ENCODE measurements around the gene PDAP1. TPM values are rescaled to one million over a fixed set of nuclear protein-coding genes. Genes with fewer than 3 reads are reported as not detected.
"Not testable (repeated sequence)": the region's sequence is repeated elsewhere in the genome, so short reads cannot be mapped to it uniquely, and the experiment has no call there.

Gene PDAP1
- polyA plus RNA-seq, 3 donors: 133 to 171 (median 146) TPM

DNA sequence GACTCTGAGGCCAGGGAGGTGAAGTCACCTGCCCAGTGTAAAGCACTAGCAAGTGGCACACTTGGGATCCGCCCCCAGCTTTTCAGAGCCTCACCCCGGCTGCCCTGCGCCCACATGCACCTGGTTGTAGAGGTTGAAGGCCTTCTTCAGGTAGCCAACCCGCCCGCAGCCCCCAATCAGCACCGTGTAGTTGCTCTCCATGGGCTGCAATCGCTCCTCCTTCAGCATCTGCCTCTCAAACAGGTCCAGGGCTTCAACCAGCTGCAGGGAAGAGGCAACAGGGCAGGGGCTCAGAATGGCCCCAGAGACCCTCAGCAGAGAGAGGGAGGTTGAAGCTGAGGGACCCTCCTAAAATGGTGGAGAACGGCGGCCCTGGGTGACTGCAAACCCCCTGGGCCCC lies 24.8 kb upstream of the PDAP1 start:
- no peak for DNase-seq

DNA sequence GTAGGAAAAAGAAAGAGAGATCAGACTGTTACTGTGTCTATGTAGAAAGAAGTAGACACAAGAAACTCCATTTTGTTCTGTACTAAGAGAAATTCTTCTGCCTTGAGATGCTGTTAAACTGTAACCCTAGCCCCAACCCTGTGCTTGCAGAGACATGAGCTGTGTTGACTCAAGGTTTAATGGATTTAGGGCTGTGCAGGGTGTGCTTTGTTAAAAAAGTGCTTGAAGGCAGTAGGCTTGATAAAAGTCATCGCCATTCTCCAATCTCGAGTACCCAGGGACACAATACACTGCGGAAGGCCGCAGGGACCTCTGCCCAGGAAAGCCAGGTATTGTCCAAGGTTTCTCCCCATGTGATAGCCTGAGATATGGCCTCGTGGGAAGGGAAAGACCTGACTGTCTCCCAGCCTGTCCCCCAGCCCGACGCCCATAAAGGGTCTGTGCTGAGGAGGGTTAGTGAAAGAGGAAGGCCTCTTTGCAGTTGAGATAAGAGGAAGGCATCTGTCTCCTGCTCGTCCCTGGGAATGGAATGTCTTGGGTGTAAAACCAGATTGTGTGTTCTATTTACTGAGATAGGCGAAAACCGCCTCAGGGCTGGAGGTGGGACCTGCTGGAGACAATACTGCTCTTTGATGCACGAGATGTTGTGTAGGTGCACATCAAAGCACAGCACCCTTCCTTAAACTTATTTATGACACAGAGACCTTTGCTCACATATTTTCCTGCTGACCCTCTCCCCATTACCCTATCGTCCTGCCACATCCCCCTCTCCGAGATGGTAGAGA lies 23.6 kb upstream of the PDAP1 start:
- not testable (repeated sequence) for DNase-seq

DNA sequence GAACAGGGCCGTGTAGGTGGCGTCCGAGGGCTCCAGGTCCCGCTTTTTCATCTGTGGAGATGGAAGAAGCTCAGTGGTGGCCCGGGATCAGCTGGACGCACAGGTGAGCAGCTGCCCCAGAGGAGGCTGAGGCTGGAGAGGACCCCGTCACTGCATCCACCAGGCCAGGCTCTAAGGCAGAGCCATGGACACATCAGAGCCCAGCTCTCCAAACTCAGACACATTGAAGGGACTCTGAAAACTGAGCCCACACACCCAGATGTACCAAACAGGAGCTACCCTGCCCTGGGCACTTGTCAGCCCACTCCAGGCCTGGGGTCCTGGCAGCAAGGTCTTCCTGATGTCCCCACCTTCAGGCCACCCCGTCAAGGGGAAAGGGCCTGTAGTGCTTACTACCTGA lies 21.4 kb upstream of the PDAP1 start:
- DNase-seq: no peak

DNA sequence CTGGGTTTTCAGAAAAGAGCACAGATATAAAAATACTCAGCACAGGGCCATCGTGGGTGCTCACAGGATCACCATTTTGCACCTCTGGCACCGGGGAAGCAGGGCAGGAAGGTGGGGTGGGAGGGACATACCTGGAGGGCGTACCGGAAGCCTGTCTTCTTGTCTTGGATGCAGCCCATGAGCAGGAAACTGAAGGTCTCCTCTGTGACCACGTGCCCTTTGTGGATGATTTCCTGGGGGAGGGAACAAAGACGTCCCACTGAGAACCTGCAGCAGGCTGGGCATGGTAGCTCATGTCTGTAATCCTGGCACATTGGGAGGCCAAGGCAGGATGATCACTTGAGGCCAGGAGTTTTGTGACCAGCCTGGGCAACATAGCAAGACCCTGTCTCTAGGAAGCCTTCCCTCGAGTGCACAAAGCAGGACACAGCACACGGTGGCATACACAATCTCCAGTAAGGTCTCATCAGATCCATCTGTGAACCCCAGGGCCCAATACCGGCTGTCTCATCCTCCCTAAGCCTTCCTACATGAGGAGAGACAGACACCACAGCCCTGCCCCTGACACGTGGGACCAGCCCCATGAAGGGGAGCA lies 20.7 kb upstream of the PDAP1 start:
- no peak for DNase-seq

DNA sequence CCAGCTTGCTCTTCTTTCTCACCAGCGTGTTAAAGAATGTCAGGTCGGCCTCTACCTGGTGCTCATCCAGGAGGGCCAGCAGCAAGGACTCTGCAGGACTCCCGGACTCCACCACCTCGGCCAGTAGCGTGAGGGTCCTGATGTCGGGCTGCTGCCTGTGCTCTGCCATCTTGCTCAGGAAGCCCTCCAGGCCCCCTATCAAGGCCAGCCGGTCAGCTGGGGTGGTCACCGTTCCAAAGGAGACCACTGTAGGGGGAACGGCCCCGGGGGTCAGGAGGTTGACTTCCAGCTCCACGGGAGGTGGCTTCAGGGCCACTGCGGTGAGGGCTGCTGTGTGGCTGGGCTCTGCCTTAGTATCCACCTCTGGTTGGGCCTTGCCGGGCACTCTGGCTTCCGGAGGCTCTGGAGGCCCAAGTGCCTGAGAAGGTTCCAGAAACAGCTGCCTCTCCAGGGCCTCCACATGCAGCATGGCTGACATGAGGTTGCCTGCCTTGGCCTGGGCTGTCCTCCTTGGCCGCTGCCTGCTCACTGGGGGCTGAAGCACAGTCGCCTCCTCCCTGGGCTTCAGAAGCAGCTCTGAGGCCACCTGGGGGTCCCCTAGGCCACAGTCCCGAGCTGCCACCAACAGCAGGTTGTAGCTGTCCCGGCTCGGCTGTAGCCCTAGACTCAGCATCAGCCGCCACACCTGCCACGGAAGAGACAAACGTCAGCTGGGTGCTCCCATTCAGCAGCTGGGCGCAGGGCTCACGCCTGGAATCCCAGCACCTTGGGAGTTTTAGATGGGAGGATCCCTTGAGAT lies 16.7 kb upstream of the PDAP1 start:
- no peak for DNase-seq

DNA sequence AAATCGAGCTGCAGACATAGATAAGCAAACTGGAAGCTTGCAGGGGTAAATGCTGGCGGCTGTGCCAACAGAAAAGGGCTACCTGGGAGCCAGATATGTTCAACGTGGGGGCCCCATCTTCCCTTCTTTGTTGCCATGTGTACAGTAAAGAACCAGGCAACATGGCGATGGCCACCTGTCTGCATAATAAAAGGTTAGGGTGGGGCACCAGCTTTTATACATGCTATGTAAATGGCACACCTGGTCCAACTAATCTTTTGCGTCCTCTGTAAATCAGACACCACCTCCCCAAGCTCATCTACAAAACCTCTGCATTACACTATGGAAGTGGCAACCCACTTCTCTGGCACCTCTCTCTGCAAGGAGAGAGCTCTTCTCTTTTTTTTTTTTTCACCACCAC lies 14.2 kb upstream of the PDAP1 start:
- no peak for DNase-seq

DNA sequence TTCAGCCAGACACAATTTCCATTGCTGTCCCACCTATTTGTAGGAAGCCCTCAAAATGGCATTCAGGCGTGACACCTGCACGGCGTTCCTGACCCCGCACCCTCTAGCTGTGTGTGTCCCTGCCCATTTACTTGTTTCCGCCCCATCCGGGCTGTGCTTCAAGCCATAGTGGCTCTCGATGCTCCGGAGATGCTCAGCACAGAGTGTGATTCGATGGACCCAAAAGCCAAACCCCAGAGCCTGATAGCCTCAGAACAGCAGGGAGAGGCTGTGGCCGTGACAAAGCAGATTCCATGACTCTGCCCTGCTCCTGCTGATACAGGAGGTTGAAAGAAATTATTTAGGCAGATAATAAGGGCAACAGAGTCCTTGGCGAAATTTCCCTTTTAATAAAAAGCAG lies 13.8 kb upstream of the PDAP1 start:
- no peak for DNase-seq

DNA sequence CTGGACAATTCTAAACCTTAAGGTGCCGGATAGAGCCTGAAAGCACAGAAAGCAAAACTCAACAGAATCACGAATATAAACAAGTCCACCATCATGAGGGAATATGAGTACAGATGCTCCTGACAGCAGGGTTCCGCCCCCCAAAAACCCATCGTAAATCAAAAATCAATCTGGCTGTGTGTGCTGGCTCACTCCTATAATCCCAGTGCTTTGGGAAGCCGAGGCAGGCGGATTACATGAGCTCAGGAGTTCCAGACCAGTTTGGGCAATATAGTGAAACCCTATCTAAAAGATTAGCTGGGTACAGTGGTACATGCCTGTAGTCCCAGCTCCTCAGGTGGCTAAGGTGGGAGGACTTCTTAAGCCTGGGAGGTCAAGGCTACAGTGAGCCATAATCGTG lies 12.6 kb upstream of the PDAP1 start:
- no peak for DNase-seq

DNA sequence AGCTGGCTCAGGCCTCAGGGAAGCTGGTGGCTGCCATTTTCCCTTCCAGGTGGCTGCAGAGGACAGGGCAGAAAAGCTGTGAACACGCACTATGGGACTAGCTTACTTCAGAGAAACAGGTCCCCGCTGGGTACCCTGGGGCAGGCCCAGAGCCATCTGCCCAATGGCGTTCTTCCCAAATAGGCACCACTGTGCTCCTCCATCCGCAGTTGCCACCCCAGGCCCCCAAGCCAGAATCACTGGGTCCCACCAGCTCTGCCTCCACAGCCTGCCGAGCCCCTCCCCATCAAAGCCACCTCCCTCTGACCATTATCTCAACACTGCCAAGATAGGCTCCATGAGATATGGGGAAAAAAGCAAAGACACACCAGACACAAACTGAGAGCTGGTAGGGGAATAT lies 11.8 kb upstream of the PDAP1 start:
- DNase-seq: no peak

DNA sequence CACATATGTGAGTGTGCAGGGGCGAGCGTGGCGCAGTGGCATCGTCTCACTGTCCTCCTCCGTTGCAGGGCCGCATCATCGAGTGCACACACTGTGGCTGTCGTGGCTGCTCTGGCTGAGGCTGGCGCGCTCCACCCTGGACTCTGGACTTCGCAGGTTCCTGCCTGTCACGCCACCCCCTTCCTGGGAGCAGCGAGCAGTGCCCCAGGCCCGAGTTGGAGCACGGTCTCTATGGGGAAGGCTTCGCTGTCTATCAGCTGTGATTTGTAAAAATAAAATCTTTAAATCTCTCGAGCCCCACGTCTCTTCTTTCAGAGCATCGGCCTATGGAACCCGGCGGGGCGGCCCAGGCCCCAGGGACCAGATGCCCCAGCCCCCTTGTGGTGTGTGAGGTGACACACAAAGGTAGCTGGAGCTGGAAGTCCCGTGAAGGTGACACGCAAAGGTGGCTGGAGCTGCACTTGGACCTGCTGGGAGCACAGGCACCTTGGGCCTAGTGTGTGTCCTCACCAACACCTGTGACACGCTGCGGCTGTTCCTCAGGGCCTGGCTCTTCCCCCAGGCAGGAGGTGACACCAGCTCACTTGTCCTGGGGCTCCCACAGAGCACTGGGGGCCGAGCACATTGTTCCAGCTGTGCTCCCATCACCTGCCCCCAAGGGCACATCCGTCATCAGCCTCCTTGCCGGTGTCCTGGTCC lies 11.1 kb upstream of the PDAP1 start:
- DNase-seq: no peak

DNA sequence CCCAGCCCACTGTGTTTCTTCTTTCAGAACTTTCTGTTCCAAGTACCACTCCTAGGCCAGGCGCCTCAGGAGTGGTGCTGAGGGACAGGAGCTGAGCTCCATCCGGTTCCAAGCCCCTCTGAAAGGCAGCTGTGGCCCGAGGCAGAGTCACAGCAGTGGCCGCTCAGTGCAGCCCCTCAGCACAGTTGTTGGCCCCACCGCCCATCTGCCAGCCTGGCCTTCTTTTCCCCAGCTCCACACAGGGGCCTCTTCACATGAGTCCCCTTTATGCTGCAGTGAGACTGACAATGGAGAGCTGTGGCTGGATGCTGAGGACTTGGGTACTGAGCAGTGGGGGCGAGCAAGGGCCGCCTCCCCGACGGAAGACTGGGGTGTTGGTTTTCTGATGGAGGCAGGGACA lies 9.9 kb upstream of the PDAP1 start:
- DNase-seq: no peak

DNA sequence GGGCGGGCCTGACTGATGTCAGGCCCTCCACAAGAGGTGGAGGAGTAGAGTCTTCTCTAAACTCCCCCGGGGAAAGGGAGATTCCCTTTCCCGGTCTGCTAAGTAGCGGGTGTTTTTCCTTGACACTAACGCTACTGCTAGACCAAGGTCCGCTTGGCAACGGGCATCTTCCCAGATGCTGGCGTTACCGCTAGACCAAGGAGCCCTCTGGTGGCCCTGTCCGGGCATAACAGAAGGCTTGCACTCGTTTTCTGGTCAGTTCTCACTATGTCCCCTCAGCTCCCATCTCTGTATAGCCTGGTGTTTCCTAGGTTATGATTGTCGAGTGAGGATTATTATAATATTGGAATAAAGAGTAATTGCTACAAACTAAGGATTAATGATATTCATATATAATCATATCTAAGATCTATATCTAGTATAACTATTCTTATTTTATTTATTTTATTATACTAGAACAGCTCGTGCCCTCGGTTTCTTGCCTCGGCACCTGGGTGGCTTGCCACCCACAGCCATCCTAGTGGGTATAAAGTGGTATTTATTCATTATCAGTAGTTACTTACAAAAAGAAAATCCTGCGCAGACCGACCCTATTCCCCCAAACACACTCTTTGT lies 7.2 kb upstream of the PDAP1 start:
- not testable (repeated sequence) for DNase-seq

DNA sequence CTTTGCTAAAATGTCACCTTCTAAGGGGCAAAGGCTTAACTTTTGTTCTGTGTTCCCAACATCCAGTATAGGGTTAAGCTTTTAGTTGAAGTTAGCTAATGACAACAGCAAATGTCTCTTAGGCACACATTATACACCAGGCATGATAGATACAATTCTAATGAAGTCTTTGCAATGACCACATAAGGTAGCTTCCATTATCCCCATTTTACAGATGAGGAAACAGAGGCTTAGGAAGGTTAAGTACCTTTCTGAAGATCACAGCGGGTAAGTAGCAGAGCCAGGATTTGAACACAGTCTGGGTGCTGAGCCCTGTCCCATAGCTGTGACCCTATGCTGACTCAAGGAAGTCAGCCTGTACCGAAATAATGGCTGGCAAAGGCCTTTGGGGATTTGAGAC lies 2.2 kb upstream of the PDAP1 start:
- no peak for DNase-seq

DNA sequence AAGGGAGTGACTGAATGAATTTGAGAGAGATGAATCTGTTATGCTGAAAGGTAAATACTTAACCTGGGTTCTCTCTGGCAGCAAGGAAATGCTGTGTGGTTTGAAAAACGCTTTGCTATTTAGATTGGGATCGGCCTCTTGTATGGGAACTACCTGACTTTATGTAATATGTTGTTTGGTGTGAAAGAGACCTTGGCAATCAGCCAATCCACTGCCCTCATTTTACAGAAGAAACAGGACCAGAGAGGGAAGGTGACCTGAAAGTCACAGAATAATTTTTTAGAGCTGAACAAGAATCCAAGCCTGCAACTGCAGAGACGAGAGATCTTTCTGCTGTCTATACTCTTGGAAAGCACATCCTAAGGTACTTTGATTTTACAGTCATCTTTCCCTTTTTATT lies 1.4 kb upstream of the PDAP1 start:
- no peak for DNase-seq

DNA sequence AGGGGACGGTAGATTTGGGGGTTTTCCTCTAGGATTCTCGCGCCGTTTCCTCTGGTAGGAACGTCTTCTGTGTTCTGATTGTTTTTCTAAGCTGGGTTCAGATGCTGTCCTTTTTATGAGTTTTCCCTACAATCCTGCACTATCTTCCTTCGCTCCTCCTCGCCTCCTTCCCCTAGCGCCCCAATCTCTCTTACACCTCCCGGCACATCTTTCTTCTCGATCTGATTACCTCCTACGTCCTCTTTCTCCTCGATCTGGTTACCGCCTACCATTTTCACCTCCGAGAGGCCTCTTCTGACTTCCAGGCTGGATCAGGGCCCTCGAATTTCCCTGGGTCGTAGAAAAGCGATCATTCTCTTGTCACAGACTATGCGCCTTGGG lies 785 bp upstream of the PDAP1 start:
- no peak for DNase-seq

DNA sequence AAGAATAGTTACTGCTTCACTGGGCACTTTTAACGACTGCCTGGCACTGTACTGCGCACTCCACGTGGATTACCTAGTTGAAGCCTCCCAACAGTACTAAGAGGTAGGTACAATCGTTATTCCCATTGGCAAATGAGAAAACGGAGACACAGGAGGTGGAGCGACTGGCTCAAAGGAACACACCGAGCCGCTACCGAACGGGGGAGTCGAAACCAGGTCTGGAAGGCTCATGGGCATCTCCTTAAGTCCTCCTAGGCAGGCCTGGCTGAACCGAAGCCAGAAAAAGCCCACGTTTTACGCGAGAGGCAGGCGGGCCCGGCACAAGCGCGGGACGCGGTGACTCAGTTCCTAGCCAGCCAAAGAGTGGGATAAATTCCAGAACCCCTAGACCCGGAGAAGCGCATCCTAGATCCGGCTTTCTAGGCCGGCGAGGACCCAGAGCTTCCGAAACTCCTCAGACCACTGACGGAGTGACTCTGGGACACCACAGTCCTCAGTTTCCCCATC lies 472 bp downstream of the PDAP1 start:
- no peak for DNase-seq

DNA sequence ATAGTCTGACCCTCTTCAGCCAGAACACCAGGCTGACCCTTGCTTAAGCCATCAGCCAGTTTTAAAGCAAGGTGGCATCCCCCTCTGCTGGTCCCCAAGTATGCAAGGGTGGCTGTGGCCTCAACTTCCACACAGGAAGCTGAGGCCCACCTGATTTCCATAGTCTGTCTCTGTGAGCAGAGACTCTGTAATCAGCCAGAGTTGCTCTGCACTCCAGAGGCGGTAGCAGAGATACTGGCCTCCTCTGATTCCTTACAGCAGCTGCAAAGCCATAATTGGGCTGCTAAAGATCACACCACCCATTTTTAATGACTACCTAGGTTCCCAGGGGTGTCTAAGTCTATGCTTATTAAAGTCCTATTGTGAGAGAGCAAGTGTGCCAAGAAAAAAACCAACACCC lies 1.8 kb downstream of the PDAP1 start:
- DNase-seq: no peak

DNA sequence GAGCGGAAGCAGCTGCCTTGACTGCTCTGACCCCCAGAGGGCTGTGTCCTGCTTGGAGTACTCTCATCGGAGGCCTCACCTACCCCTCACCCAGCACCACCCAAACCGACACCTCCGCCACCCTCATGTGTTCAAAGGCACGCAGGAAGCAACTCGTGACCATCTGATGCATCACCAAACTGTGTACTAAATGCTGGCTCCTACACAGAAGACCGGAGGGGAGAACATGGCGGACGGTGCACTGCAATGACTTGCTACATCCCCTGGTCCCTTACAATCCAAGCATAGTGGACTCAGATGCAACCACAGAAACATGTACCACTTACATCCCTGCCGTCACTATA lies 3.4 kb downstream of the PDAP1 start:
- DNase-seq: no peak

DNA sequence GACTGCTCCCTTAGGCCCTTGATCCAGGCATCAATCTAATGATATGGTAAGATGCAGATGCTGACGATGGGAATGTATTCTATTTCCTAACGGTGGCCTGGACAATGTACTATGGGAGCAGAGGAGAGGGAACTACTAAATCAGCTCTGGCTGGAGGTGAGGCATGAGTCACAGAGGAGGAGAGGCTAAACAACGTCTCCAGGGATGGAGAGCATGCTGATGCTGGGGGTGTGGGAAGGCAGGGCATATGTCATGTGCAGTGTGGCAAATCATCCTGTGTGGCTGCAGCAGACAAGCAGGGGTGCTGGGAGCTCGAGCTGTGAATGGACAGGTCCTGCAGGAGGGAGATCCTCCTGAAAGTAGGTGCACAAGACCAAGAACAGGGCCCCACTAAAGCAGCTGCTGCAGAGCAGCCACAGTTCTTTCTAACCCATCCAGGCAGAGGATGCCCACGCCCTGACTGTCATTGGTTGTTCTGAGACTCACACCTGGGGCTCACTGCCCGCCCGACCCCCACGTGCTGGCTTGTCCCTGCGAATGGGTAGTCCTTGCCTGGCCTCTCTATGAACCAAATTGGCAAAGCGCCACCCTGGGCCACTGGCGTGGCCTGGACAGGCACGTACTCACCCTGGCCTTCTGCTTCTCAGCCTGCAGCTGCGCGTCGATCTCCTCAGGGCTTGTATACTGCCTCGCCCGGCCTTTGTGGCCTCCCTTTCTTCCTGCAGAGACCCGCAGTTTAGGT lies 4.0 kb downstream of the PDAP1 start:
- DNase-seq: no peak

DNA sequence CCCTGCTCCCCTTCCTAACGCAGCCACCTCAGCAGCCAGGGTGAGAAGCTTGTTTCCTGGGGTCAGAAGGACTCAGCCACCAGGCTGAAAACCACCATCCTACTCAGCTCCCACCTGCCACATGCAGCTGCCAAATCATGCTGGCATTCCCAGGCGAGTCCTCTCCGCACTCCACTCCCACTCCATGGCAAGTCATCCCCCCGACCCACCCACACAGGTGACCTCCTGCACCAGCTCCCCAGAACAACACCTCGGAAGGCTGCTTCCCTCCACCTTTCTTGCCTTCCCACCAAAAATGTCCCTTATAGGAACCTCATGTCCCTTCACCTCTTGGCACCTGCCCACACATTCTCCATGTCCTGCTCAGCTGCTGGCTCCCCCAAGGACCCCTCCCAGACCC lies 4.6 kb downstream of the PDAP1 start:
- no peak for DNase-seq

DNA sequence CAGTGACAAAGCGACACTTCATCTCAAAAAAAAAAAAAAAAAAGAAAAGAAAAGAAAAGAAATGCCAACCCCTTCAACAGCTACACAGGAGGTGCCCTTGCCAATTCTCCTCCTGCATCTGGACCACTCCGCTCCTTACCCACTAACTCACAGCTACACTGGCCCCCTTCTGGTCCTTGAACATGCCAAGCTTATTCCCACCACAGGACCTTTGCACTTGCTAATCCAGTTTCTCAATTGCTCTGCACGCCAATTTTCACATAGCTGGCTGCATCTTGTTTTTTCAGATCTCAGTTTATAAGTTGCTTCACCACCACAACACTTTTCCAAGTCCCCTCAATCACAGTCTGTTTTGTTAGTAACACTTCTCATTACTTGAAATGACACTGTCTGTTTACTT lies 5.5 kb downstream of the PDAP1 start:
- no peak for DNase-seq
